ENCODE measurements around the gene MELK.

The MELK gene

DNA sequence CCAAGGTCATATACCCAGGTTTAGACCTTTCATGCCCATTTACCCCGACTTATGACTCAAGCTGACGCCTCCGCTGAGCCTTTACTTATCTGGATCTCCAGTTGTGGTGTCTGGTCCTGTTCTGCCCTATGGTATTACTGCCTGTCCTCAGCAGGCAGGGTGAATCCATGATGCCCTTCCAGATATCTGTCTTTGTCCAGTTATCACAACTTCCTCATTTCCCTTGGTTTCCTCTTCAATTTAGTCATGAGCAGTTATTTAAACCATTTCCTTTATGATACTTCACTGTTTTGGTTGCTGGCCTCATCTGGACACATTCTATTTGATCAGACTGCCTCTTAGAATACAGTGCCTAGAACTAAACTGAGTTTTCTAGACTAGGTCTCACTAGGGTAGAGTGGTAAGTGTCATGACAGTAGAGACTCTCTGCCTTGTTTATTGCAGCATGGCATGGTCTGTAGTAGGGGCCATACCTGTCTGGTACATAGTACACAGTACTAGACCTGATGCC is 93.3 kb downstream of the MELK start:
- H3K9me3 ChIP-seq (ENCODE audit: insufficient read depth, low read length) = no peaks in the 10 kb centered on the region
- no peak overlapping the region for H3K9ac ChIP-seq (ENCODE audit: insufficient read length, low read depth)
- no peak overlapping the region for H3K4me3 ChIP-seq (ENCODE audit: insufficient read length, low read depth)
- H3K27me3 ChIP-seq (ENCODE audit: insufficient read depth, insufficient read length) = no peaks in the 10 kb centered on the region
- TF ChIP-seq SUZ12 (IDR thresholded peaks at IDR 0.05; ENCODE audit: extremely low read depth, insufficient read depth, insufficient read length) (no peak), ZNF274 (IDR thresholded peaks at IDR 0.05; ENCODE audit: low read depth, low read length) (no peak), YY1 (IDR thresholded peaks at IDR 0.05; ENCODE audit: insufficient read depth, insufficient read length) (no peak)
- no peak for DNase-seq (ENCODE audit: low read depth, low spot score)
- peaks cover 3% of the 10 kb centered on the region for H3K4me1 ChIP-seq (ENCODE audit: insufficient read depth, insufficient read length)
- H3K36me3 ChIP-seq (ENCODE audit: insufficient read depth, insufficient read length, low read length) = peaks cover 65% of the 10 kb centered on the region

DNA sequence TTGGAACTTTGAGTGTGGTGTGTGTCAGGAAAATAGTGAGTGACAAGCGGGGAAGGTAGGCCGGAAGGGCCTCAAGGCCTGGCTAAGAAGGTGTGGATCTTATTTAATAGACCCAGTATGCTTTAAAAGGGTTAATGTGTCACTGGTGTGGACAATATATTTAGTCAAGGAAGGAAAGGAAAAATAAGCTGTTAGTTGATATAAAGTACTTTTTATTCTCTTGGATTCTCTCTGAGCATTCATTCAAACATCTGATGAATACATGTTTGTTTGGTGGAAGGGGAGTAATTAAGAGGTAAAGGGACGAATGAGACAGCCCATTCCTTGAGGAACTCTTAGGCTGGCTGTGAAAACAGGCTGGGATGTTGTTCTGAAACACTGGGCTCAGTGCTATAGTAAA is 98.9 kb downstream of the MELK start:
- Histone ChIP-seq H3K4me1 (ENCODE audit: insufficient read depth, insufficient read length) (no peaks in the 10 kb centered on the region), H3K36me3 (ENCODE audit: insufficient read depth, insufficient read length, low read length) (peaks cover 74% of the 10 kb centered on the region), H3K4me3 (ENCODE audit: insufficient read length, low read depth) (no peak overlapping the region), H3K27me3 (ENCODE audit: insufficient read depth, insufficient read length) (no peaks in the 10 kb centered on the region), H3K9ac (ENCODE audit: insufficient read length, low read depth) (no peak overlapping the region), H3K9me3 (ENCODE audit: insufficient read depth, low read length) (no peaks in the 10 kb centered on the region)
- no peak for DNase-seq (ENCODE audit: low read depth, low spot score)
- TF ChIP-seq SUZ12 (IDR thresholded peaks at IDR 0.05; ENCODE audit: extremely low read depth, insufficient read depth, insufficient read length) (no peak), ZNF274 (IDR thresholded peaks at IDR 0.05; ENCODE audit: low read depth, low read length) (no peak), YY1 (IDR thresholded peaks at IDR 0.05; ENCODE audit: insufficient read depth, insufficient read length) (no peak)

DNA sequence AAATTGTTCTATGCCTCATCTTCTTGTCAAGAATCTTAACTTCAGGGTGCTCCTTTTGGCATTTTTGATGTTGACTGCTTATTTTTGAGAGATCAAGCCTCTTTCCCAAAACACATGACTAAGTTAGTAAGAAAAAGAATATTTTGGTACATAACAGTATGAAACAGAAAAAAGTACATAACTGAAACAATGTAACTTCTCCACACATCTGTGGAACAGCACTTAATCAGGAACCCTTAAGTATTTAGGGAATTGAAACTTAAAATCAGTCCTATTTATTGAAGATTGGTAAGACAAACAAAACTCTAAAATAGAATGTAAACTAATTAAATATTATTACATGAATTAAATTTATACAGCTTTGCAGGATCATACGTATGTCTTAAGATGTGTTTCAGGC is 103.4 kb downstream of the MELK start:
- Histone ChIP-seq H3K4me3 (ENCODE audit: insufficient read length, low read depth) (no peak overlapping the region), H3K9me3 (ENCODE audit: insufficient read depth, low read length) (no peaks in the 10 kb centered on the region), H3K27me3 (ENCODE audit: insufficient read depth, insufficient read length) (no peaks in the 10 kb centered on the region), H3K36me3 (ENCODE audit: insufficient read depth, insufficient read length, low read length) (peaks cover 48% of the 10 kb centered on the region), H3K9ac (ENCODE audit: insufficient read length, low read depth) (no peak overlapping the region), H3K4me1 (ENCODE audit: insufficient read depth, insufficient read length) (no peaks in the 10 kb centered on the region)
- no peak for DNase-seq (ENCODE audit: low read depth, low spot score)
- TF ChIP-seq ZNF274 (IDR thresholded peaks at IDR 0.05; ENCODE audit: low read depth, low read length) = no peak
- no peak for TF ChIP-seq YY1 (IDR thresholded peaks at IDR 0.05; ENCODE audit: insufficient read depth, insufficient read length)
- TF ChIP-seq SUZ12 (IDR thresholded peaks at IDR 0.05; ENCODE audit: extremely low read depth, insufficient read depth, insufficient read length) = no peak

DNA sequence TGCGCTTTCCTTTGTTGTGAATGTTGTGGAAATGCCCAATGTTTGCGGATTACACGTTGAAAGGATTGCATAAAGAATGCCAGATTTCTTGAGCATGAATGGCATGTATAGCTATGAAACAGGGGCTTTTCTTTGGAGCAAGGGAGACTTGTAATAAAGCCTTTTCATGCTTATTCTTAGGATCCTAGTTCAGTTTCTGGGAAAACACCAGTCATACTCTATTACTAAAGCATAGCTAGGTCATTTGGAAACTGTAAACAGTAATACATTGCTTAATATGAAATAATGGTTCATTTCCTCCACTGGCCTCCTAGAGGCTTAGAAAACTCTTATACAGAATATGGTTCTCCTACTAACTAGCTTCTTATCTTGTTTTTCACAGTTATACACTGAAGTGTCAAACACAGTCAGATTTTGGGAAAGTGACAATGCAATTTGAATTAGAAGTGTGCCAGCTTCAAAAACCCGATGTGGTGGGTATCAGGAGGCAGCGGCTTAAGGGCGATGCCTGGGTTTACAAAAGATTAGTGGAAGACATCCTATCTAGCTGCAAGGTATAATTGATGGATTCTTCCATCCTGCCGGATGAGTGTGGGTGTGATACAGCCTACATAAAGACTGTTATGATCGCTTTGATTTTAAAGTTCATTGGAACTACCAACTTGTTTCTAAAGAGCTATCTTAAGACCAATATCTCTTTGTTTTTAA is 104.2 kb downstream of the MELK start:
- H3K36me3 ChIP-seq (ENCODE audit: insufficient read depth, insufficient read length, low read length) = peaks cover 39% of the 10 kb centered on the region
- no peaks in the 10 kb centered on the region for H3K9me3 ChIP-seq (ENCODE audit: insufficient read depth, low read length)
- H3K27me3 ChIP-seq (ENCODE audit: insufficient read depth, insufficient read length) = no peaks in the 10 kb centered on the region
- TF ChIP-seq YY1 (IDR thresholded peaks at IDR 0.05; ENCODE audit: insufficient read depth, insufficient read length) (no peak), SUZ12 (IDR thresholded peaks at IDR 0.05; ENCODE audit: extremely low read depth, insufficient read depth, insufficient read length) (no peak), ZNF274 (IDR thresholded peaks at IDR 0.05; ENCODE audit: low read depth, low read length) (no peak)
- DNase-seq (ENCODE audit: low read depth, low spot score) = no peak
- no peak overlapping the region for H3K4me3 ChIP-seq (ENCODE audit: insufficient read length, low read depth)
- H3K9ac ChIP-seq (ENCODE audit: insufficient read length, low read depth) = no peak overlapping the region
- no peaks in the 10 kb centered on the region for H3K4me1 ChIP-seq (ENCODE audit: insufficient read depth, insufficient read length)

DNA sequence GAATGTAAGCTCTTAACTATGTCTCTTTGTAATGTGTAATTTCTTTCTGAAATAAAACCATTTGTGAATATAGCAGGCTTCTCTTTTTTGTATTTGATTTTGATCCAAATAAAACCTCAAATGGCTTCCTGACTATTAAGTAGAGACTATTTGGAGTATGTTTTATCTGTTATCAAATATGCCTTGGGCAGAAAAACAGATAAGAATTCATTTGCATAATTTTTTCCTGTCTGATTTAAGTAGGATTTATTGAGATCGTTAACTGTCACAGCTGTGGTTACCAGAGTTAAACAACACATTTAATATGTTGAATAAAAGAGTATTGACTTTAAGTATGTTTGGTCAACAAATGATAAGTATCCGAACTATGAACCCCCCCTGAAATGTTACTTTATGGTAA is 104.9 kb downstream of the MELK start:
- no peak for DNase-seq (ENCODE audit: low read depth, low spot score)
- no peak overlapping the region for H3K9ac ChIP-seq (ENCODE audit: insufficient read length, low read depth)
- H3K27me3 ChIP-seq (ENCODE audit: insufficient read depth, insufficient read length) = no peaks in the 10 kb centered on the region
- no peaks in the 10 kb centered on the region for H3K4me1 ChIP-seq (ENCODE audit: insufficient read depth, insufficient read length)
- TF ChIP-seq YY1 (IDR thresholded peaks at IDR 0.05; ENCODE audit: insufficient read depth, insufficient read length) = no peak
- no peak for TF ChIP-seq ZNF274 (IDR thresholded peaks at IDR 0.05; ENCODE audit: low read depth, low read length)
- TF ChIP-seq SUZ12 (IDR thresholded peaks at IDR 0.05; ENCODE audit: extremely low read depth, insufficient read depth, insufficient read length) = no peak
- H3K4me3 ChIP-seq (ENCODE audit: insufficient read length, low read depth) = no peak overlapping the region
- peaks cover 35% of the 10 kb centered on the region for H3K36me3 ChIP-seq (ENCODE audit: insufficient read depth, insufficient read length, low read length)
- H3K9me3 ChIP-seq (ENCODE audit: insufficient read depth, low read length) = no peaks in the 10 kb centered on the region

DNA sequence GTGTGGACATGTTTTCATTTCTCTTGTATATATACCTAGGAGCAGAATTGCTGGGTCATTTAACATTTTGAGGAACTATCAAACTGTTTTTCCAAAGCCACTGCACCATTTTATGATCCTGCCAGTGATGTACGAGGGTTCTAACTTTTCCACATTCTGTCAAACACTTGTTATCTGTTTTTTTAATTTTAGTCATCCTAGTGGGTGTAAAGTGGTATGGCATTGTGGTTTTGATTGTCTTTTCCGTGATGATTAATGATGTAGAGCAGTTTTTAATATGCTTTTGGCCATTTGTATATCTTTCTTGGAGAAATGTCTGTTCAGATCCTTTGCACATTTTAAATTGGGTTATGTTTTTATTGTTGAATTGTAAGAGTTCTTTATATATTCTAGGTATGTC is 107.0 kb downstream of the MELK start:
- H3K36me3 ChIP-seq (ENCODE audit: insufficient read depth, insufficient read length, low read length) = peaks cover 23% of the 10 kb centered on the region
- no peaks in the 10 kb centered on the region for H3K4me1 ChIP-seq (ENCODE audit: insufficient read depth, insufficient read length)

DNA sequence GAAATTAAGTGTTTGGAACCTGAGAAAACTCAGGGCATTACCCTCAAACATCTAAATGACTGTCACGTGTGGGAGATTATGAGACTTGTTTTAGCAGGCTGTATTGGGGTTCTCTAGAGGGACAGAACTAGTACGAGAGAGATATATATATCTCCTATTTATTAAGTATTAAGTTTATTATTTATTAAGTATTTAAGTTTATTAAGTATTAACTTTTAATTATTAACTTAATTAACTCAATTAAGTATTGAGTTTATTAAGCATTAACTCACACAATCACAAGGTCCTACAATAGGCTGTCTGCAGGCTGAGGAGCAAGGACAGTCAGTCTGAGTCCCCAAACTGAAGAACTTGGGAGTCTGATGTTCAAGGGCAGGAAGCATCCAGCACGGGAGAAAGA is 113.8 kb downstream of the MELK start:
- Histone ChIP-seq H3K36me3 (ENCODE audit: insufficient read depth, insufficient read length, low read length) (no peaks in the 10 kb centered on the region), H3K4me1 (ENCODE audit: insufficient read depth, insufficient read length) (no peaks in the 10 kb centered on the region), H3K27me3 (ENCODE audit: insufficient read depth, insufficient read length) (no peaks in the 10 kb centered on the region), H3K9ac (ENCODE audit: insufficient read length, low read depth) (no peak overlapping the region), H3K4me3 (ENCODE audit: insufficient read length, low read depth) (no peak overlapping the region), H3K9me3 (ENCODE audit: insufficient read depth, low read length) (peaks cover 12% of the 10 kb centered on the region; the same call in 1 of the 2 replicates)
- TF ChIP-seq YY1 (IDR thresholded peaks at IDR 0.05; ENCODE audit: insufficient read depth, insufficient read length) (no peak), ZNF274 (IDR thresholded peaks at IDR 0.05; ENCODE audit: low read depth, low read length) (no peak), SUZ12 (IDR thresholded peaks at IDR 0.05; ENCODE audit: extremely low read depth, insufficient read depth, insufficient read length) (no peak)
- no peak for DNase-seq (ENCODE audit: low read depth, low spot score)

More for the DNA sequence above, 107.0 kb downstream of the MELK start:
- no peaks in the 10 kb centered on the region for H3K27me3 ChIP-seq (ENCODE audit: insufficient read depth, insufficient read length)
- TF ChIP-seq YY1 (IDR thresholded peaks at IDR 0.05; ENCODE audit: insufficient read depth, insufficient read length) = no peak
- TF ChIP-seq ZNF274 (IDR thresholded peaks at IDR 0.05; ENCODE audit: low read depth, low read length) = no peak
- TF ChIP-seq SUZ12 (IDR thresholded peaks at IDR 0.05; ENCODE audit: extremely low read depth, insufficient read depth, insufficient read length) = no peak
- no peak overlapping the region for H3K4me3 ChIP-seq (ENCODE audit: insufficient read length, low read depth)
- H3K9ac ChIP-seq (ENCODE audit: insufficient read length, low read depth) = no peak overlapping the region
- no peaks in the 10 kb centered on the region for H3K9me3 ChIP-seq (ENCODE audit: insufficient read depth, low read length)
- DNase-seq (ENCODE audit: low read depth, low spot score) = no peak
